CD8-positive, alpha-beta memory T cell (primary cell): ENCODE measurements around the gene LNPEP. TPM values are rescaled to one million over a fixed set of nuclear protein-coding genes. Genes with fewer than 3 reads are reported as not detected.

Source experiments
- CTCF ChIA-PET: fragments of 350-600 bp; sonication (Branson Sonifier 250); formaldehyde crosslinking; loops from one replicate; lab custom pipeline; 2021; ENCODE audit warnings: antibody characterized with exemption; lab: Charles Lee
- POLR2A ChIA-PET: fragments of 350-600 bp; sonication (Branson Sonifier 250); formaldehyde crosslinking; loops from one replicate; lab custom pipeline; 2021; ENCODE audit warnings: antibody characterized with exemption; lab: Charles Lee
- DNase-seq, 5 donors: peaks; one replicate each; pipeline versions ENCODE4 v3.0.0 to v3.0.0-alpha.2; 2020 to 2022; ENCODE audit warnings: mixed read lengths in 1 of 5
- H3K27ac ChIP-seq: one replicate; pipeline ENCODE4 v1.7.0; 2013; ENCODE audit warnings: low read depth, mild to moderate bottlenecking, low read length, moderate library complexity
- H3K27me3 ChIP-seq: 2 replicates; pipeline ENCODE4 v1.7.0; 2013; ENCODE audit warnings: low read length, mild to moderate bottlenecking; ENCODE audit not compliant: insufficient read depth, poor library complexity, severe bottlenecking
- H3K36me3 ChIP-seq: 2 replicates; pipeline ENCODE4 v1.7.0; 2013; ENCODE audit warnings: mild to moderate bottlenecking, low read length, moderate library complexity; ENCODE audit not compliant: insufficient read depth
- H3K4me1 ChIP-seq: 2 replicates; pipeline ENCODE4 v1.7.0; 2013; ENCODE audit warnings: mild to moderate bottlenecking, low read length, moderate library complexity; ENCODE audit not compliant: insufficient read depth
- H3K4me3 ChIP-seq: 2 replicates; pipeline ENCODE4 v1.7.0; 2013; ENCODE audit warnings: mild to moderate bottlenecking, low read length
- H3K9me3 ChIP-seq: 2 replicates; pipeline ENCODE4 v1.7.0; 2013; ENCODE audit warnings: mild to moderate bottlenecking, low read length
- H3K27ac Mint-ChIP-seq, 8 donors: one replicate each; pipeline ENCODE4 v1.8.0; 2020 to 2021; ENCODE audit warnings: mixed read lengths in 8 of 8, mild to moderate bottlenecking in 6 of 8, inconsistent platforms in 3 of 8, moderate library complexity in 3 of 8
- H3K27me3 Mint-ChIP-seq, 2 donors: one replicate each; pipeline ENCODE4 v1.8.0; 2020 to 2021; ENCODE audit warnings: mixed read lengths in 2 of 2, mild to moderate bottlenecking in 1 of 2, moderate library complexity in 1 of 2
- H3K36me3 Mint-ChIP-seq, 3 donors: one replicate each; pipeline ENCODE4 v1.8.0; 2020 to 2021; ENCODE audit warnings: mixed read lengths in 3 of 3, inconsistent platforms in 1 of 3, mild to moderate bottlenecking in 1 of 3
- H3K4me1 Mint-ChIP-seq, 3 donors: one replicate each; pipeline ENCODE4 v1.8.0; 2020 to 2021; ENCODE audit warnings: mixed read lengths in 3 of 3, inconsistent platforms in 1 of 3, mild to moderate bottlenecking in 1 of 3
- H3K4me3 Mint-ChIP-seq, 7 donors: one replicate each; pipeline ENCODE4 v1.8.0; 2020 to 2021; ENCODE audit warnings: mixed read lengths in 7 of 7, mild to moderate bottlenecking in 6 of 7, moderate library complexity in 4 of 7, inconsistent platforms in 2 of 7
- H3K9me3 Mint-ChIP-seq, 5 donors: one replicate each; pipeline ENCODE4 v1.8.0; 2020 to 2022; ENCODE audit warnings: mixed read lengths in 5 of 5, mild to moderate bottlenecking in 3 of 5, moderate library complexity in 2 of 5, inconsistent platforms in 1 of 5
- polyA plus RNA-seq: library from polyadenylated mRNA; unstranded; fragments of 300-500 nt; fragmentation: Illumina TruSeq; gene quantifications from one replicate; pipeline ENCODE4 v1.2.3, GENCODE V29; 2021
- total RNA-seq, 2 experiments: library from RNA; stranded (reverse); gene quantifications; one replicate each; pipeline ENCODE4 v1.2.3, GENCODE V29; 2021

Gene LNPEP
- total and polyA plus RNA-seq, 3 experiments from 2014 or later: 37.6 to 40.5 (median 40.1) TPM

DNA sequence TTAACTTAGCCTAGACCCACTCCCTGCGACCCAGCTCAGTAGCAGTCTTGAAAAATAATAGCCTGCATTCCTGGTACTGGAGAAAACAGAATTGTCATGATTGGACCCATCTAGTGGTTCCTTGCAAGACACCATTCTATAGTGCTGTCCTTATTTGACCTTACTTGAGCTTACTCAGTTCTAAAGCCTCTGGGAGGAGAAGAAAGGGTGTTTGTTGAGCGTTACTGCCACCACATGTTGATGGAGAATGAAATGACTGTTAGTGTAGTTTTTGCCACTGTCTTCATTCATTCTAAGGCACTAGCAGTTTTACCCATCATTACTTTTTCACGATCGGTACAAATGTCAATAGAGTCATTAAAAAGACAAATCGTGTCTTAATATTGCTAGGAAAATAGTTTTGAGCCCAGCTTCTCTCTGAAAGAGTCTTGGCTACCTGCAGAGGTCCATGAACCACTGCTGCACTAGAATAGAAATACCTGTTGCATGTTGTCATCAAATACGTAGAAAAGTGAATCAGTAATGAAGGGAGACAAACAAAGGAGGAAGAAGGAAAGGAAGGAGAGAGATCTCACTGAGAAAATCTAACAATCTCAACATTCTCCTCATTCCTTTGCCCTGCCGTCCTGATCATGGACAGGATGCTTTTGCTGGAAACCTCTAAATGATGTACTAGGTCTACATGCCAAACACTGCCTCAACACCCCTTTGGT lies 110.5 kb downstream of the LNPEP start:
- Mint-ChIP-seq H3K4me3 (no peak overlapping the region), H3K4me1 (no peaks in the 10 kb centered on the region), H3K27me3 (peaks cover 0 to 13% of the 10 kb centered on the region in 2 donors), H3K9me3 (no peaks in the 10 kb centered on the region), H3K36me3 (no peaks in the 10 kb centered on the region), H3K27ac (no peak overlapping the region)
- no peaks in the 10 kb centered on the region for H3K36me3 ChIP-seq
- CTCF ChIA-PET: interaction anchor here (1.3 to 1.5 kb wide), 2 partner anchors 25 to 178 kb away, joined by 3 to 4 read pairs; no protein-coding TSS in a partner anchor
- no peaks in the 10 kb centered on the region for H3K4me1 ChIP-seq
- POLR2A ChIA-PET: no interaction called here
- no peaks in the 10 kb centered on the region for H3K9me3 ChIP-seq
- H3K27me3 ChIP-seq: no peaks in the 10 kb centered on the region
- no peak overlapping the region for H3K4me3 ChIP-seq
- H3K27ac ChIP-seq: no peak overlapping the region
- DNase-seq: no peak

DNA sequence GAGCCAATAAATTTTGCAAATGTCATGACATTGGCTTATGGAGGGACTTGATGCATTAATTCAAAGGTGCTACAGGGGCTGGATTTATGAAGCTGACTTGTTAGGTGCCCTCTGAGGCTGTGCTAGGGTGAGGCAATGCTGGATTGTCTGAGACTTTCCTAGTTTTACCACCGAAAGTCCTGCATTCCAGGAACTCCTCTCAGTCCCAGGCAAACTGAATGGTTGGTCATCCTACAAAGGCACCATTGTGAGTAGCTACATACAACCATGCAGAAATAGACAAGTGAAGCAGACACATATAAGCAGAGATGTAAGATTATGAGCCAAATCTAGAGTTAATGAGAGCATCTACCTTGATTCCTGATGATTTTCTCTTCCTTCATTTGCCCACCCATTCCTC lies 111.2 kb downstream of the LNPEP start:
- POLR2A ChIA-PET: no interaction called here
- no peaks in the 10 kb centered on the region for H3K9me3 ChIP-seq
- no peak overlapping the region for H3K27ac ChIP-seq
- H3K27me3 Mint-ChIP-seq: peaks cover 0 to 13% of the 10 kb centered on the region in 2 donors
- CTCF ChIA-PET: interaction anchor here (1.3 to 1.5 kb wide), 2 partner anchors 25 to 178 kb away, joined by 3 read pairs; no protein-coding TSS in a partner anchor
- H3K4me1 ChIP-seq: no peaks in the 10 kb centered on the region
- no peak overlapping the region for H3K4me3 Mint-ChIP-seq
- H3K27ac Mint-ChIP-seq: no peak overlapping the region
- DNase-seq: no peak
- H3K36me3 Mint-ChIP-seq: peaks cover 0 to 3% (median 0%) of the 10 kb centered on the region in 3 donors
- no peak overlapping the region for H3K4me3 ChIP-seq
- no peaks in the 10 kb centered on the region for H3K9me3 Mint-ChIP-seq
- H3K36me3 ChIP-seq: no peaks in the 10 kb centered on the region
- no peaks in the 10 kb centered on the region for H3K4me1 Mint-ChIP-seq
- H3K27me3 ChIP-seq: no peaks in the 10 kb centered on the region

DNA sequence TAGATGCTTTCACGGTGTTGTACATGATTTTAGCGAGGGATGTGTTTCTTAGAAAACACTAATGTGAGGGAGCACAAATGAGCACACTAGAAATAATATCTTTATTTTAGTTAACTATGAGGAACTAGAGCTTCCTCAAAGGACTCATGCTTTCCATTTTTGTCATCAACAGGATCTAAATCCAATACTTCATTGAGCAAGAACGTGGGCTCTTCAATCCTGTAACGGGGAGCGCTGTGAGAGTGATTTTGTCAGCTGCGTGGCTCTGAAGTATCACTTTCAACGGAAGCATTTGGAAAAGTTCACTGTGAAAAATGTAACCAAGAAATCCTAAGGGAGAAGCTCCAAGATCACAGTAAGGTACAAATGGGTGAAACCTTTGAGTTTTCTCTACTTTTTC lies 113.3 kb downstream of the LNPEP start:
- Histone ChIP-seq H3K9me3 (no peaks in the 10 kb centered on the region), H3K27ac (no peak overlapping the region), H3K27me3 (no peaks in the 10 kb centered on the region), H3K4me1 (no peaks in the 10 kb centered on the region), H3K36me3 (no peaks in the 10 kb centered on the region), H3K4me3 (no peak overlapping the region)
- Mint-ChIP-seq H3K9me3 (no peaks in the 10 kb centered on the region), H3K36me3 (peaks cover 0 to 12% (median 0%) of the 10 kb centered on the region in 3 donors), H3K4me3 (no peak overlapping the region), H3K27me3 (peaks cover 6 to 8% of the 10 kb centered on the region in 2 donors), H3K27ac (no peak overlapping the region), H3K4me1 (no peaks in the 10 kb centered on the region)
- DNase-seq: no peak
- POLR2A ChIA-PET: no interaction called here
- CTCF ChIA-PET: no interaction called here

DNA sequence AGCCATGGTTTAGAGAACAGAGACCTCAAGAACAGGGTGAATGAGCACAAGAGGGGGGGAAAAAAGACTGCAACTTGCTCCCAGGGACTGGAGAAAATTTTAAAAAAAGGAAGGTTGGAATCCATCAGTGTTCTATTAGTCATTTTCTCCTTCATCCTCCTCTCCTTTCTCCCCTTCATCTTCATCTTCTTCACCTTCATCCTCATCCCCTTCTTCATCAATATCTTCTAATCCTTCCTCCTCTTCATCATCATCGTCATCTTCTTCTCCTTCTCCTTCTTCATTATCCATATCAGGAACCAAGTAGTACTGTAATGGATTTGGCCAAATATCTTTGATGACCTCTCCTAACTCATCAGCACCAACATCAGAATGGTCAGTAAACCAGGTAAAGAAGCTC lies 120.4 kb downstream of the LNPEP start:
- Histone ChIP-seq H3K27ac (no peak overlapping the region), H3K36me3 (no peaks in the 10 kb centered on the region), H3K27me3 (no peaks in the 10 kb centered on the region), H3K4me3 (no peak overlapping the region), H3K9me3 (no peaks in the 10 kb centered on the region), H3K4me1 (no peaks in the 10 kb centered on the region)
- ChIA-PET POLR2A (no interaction called here), CTCF (no interaction called here)
- Mint-ChIP-seq H3K4me1 (no peaks in the 10 kb centered on the region), H3K36me3 (peaks cover 0 to 36% (median 0%) of the 10 kb centered on the region in 3 donors), H3K27ac (no peak overlapping the region), H3K27me3 (peaks cover 3 to 18% of the 10 kb centered on the region in 2 donors), H3K9me3 (peaks cover 0 to 12% (median 3%) of the 10 kb centered on the region in 5 donors), H3K4me3 (no peak overlapping the region)
- no peak for DNase-seq

DNA sequence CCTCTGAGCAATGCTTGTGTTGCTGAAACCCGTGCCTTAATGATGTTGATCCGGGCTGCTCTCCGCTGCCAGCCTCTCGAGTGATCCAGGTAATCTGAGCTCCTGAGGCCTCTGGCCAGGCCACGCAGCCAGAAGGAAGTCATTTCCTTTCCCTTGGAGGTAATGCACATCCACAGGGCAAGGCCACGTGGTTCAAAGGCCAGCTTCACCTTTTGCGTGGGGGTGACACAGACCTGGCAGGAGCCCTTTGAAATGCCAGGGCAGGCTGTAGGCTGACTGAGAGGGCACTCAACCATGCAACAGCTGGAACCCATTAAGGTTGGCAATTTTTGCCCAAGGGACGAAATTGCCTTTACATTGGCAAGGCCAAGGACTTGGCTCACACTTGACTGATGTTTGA lies 126.2 kb downstream of the LNPEP start:
- H3K4me3 ChIP-seq: no peak overlapping the region
- H3K27ac ChIP-seq: no peak overlapping the region
- H3K4me1 ChIP-seq: no peaks in the 10 kb centered on the region
- Mint-ChIP-seq H3K4me3 (no peak overlapping the region), H3K4me1 (no peaks in the 10 kb centered on the region), H3K9me3 (peaks cover 0 to 12% (median 3%) of the 10 kb centered on the region in 5 donors), H3K36me3 (peaks cover 0 to 24% (median 0%) of the 10 kb centered on the region in 3 donors), H3K27me3 (peaks cover 2 to 3% of the 10 kb centered on the region in 2 donors), H3K27ac (no peak overlapping the region)
- no peaks in the 10 kb centered on the region for H3K36me3 ChIP-seq
- H3K27me3 ChIP-seq: no peaks in the 10 kb centered on the region
- CTCF ChIA-PET: no interaction called here
- POLR2A ChIA-PET: no interaction called here
- DNase-seq: no peak
- H3K9me3 ChIP-seq: no peaks in the 10 kb centered on the region

DNA sequence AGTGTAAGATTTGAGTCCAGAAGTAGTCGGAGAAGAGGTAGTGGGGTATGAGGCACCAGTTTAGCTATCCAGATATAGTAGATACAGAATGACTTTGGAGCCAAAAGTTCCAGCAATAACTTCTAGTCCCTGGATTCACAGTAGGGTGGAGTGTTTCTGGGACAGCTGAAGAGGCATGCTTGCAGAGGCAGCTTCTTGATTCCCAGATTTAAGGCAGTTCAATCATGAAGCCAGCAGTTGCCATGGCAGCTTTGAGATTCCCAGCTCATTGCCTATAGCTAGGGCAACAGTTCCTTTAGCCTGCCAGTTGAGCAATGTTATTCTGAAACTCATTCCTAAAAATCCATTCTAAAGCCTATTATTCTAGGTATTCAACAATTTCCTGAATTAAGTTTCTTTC lies 127.4 kb downstream of the LNPEP start:
- DNase-seq: no peak
- ChIA-PET POLR2A (no interaction called here), CTCF (no interaction called here)
- no peak overlapping the region for H3K4me3 Mint-ChIP-seq
- Histone ChIP-seq H3K9me3 (no peaks in the 10 kb centered on the region), H3K36me3 (no peaks in the 10 kb centered on the region), H3K4me1 (no peaks in the 10 kb centered on the region), H3K27ac (no peak overlapping the region), H3K4me3 (no peak overlapping the region), H3K27me3 (no peaks in the 10 kb centered on the region)
- peaks cover 3 to 4% of the 10 kb centered on the region in 2 donors for H3K27me3 Mint-ChIP-seq
- peaks cover 0 to 11% (median 3%) of the 10 kb centered on the region in 5 donors for H3K9me3 Mint-ChIP-seq
- no peaks in the 10 kb centered on the region for H3K4me1 Mint-ChIP-seq
- H3K36me3 Mint-ChIP-seq: peaks cover 0 to 21% (median 0%) of the 10 kb centered on the region in 3 donors
- H3K27ac Mint-ChIP-seq: no peak overlapping the region

DNA sequence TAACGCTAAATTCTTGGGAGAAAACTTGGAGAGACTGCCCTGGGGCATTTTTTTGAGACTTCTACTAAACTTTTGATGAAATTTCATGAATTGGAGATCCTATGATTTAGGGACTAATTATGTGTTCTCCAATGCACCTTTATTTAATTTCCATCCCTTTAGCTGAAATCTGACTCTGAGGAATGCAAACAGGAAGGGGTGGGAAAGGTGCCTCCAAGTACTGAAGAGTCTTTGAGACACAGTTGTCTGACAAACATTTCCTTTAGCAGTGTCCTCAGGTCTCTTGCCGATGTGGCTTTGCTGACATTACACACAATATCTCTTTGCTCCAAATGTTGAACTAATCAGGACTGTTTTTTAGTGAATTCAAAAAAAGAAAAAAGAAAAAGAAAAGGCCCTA lies 129.6 kb downstream of the LNPEP start:
- no peaks in the 10 kb centered on the region for H3K9me3 ChIP-seq
- ChIA-PET POLR2A (no interaction called here), CTCF (no interaction called here)

DNA sequence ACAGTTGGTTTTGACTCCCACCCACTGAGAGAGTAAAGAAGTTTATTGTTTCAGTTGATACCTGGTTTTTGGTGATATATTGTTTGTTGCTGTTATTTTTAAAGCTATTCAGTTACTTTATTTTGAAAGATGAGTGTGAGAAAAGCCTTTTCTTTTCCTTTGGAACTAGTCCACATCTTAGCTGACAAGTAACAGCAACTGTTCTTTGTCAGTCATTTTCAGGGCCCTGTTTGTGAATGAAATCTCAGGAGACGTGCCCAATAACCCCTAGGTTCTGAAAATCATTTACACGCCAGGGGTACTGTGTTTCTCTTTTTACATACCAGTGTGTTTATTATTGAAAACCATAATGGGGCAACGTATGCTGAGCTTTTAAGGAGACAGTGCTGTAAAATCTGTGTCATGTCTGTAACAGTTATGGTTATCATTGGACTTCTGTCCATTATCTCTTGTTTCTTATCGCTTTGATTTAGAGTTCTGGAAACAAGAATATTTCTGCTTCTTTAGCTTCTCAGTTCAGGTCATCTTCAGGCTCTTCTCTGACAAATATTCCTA lies 131.5 kb downstream of the LNPEP start:
- H3K4me1 ChIP-seq: no peaks in the 10 kb centered on the region
- H3K9me3 Mint-ChIP-seq: no peaks in the 10 kb centered on the region
- H3K9me3 ChIP-seq: no peaks in the 10 kb centered on the region
- H3K36me3 Mint-ChIP-seq: no peaks in the 10 kb centered on the region
- ChIA-PET POLR2A (no interaction called here), CTCF (interaction anchor here (1.2 kb wide), 1 partner anchor 8 kb away, joined by 3 read pairs; no protein-coding TSS in a partner anchor)
- H3K4me3 ChIP-seq: no peak overlapping the region
- H3K36me3 ChIP-seq: no peaks in the 10 kb centered on the region
- no peaks in the 10 kb centered on the region for H3K27me3 ChIP-seq
- no peak for DNase-seq
- H3K4me1 Mint-ChIP-seq: no peaks in the 10 kb centered on the region
- H3K27me3 Mint-ChIP-seq: peaks cover 5 to 7% of the 10 kb centered on the region in 2 donors
- no peak overlapping the region for H3K4me3 Mint-ChIP-seq
- peak overlapping the region in 1 of 8 donors; percentile 30 for H3K27ac Mint-ChIP-seq
- no peak overlapping the region for H3K27ac ChIP-seq

More for the DNA sequence above, 129.6 kb downstream of the LNPEP start:
- H3K9me3 Mint-ChIP-seq: no peaks in the 10 kb centered on the region
- no peak overlapping the region for H3K4me3 Mint-ChIP-seq
- H3K27me3 Mint-ChIP-seq: peaks cover 5 to 7% of the 10 kb centered on the region in 2 donors
- Histone ChIP-seq H3K4me1 (no peaks in the 10 kb centered on the region), H3K36me3 (no peaks in the 10 kb centered on the region), H3K27me3 (no peaks in the 10 kb centered on the region), H3K27ac (no peak overlapping the region), H3K4me3 (no peak overlapping the region)
- H3K36me3 Mint-ChIP-seq: no peaks in the 10 kb centered on the region
- H3K4me1 Mint-ChIP-seq: no peaks in the 10 kb centered on the region
- DNase-seq: no peak
- H3K27ac Mint-ChIP-seq: no peak overlapping the region
